H9 (cell line): ENCODE data around the gene CCDC85B. TPM values are rescaled to one million over a fixed set of nuclear protein-coding genes. Genes with fewer than 3 reads are reported as not detected.
A peak's percentile ranks its signal among the peaks of the same experiment; 100 is the strongest.

Experiments
- DNase-seq: peaks from one replicate; pipeline ENCODE4 v3.0.0-alpha.2; 2017
- H2AFZ ChIP-seq: one replicate; pipeline ENCODE4 v1.6.1; 2013; ENCODE audit warnings: mild to moderate bottlenecking, low read length, control low read depth, moderate library complexity
- H2AK5ac ChIP-seq: 2 replicates; pipeline ENCODE4 v1.6.1; 2013; ENCODE audit warnings: low read length, control low read depth, mixed read lengths; ENCODE audit not compliant: insufficient read length
- H2BK120ac ChIP-seq: one replicate; pipeline ENCODE4 v1.6.1; 2013; ENCODE audit warnings: low read depth, mild to moderate bottlenecking, low read length, control low read depth, inconsistent platforms; ENCODE audit not compliant: poor library complexity, severe bottlenecking
- H2BK12ac ChIP-seq: 2 replicates; pipeline ENCODE4 v1.6.1; 2013; ENCODE audit warnings: low read length, control low read depth, mixed read lengths, low read depth; ENCODE audit not compliant: insufficient read length
- H2BK15ac ChIP-seq: 2 replicates; pipeline ENCODE4 v1.6.1; 2013; ENCODE audit warnings: low read depth, low read length, control low read depth
- H2BK20ac ChIP-seq: one replicate; pipeline ENCODE4 v1.6.1; 2013; ENCODE audit warnings: low read depth, mild to moderate bottlenecking, low read length, control low read depth, inconsistent platforms; ENCODE audit not compliant: poor library complexity, severe bottlenecking
- H2BK5ac ChIP-seq: 2 replicates; pipeline ENCODE4 v1.6.1; 2013; ENCODE audit warnings: low read length, control low read depth, mixed read lengths; ENCODE audit not compliant: insufficient read length
- H3K14ac ChIP-seq: 2 replicates; pipeline ENCODE4 v1.6.1; 2013; ENCODE audit warnings: low read length, control low read depth; ENCODE audit not compliant: insufficient read depth
- H3K18ac ChIP-seq: 2 replicates; pipeline ENCODE4 v1.6.1; 2013; ENCODE audit warnings: low read depth, mild to moderate bottlenecking, mixed read lengths, low read length, control low read depth; ENCODE audit not compliant: insufficient read length
- H3K23ac ChIP-seq: 2 replicates; pipeline ENCODE4 v1.6.1; 2013; ENCODE audit warnings: low read length, control low read depth, mixed read lengths, low read depth; ENCODE audit not compliant: insufficient read length
- H3K23me2 ChIP-seq: 2 replicates; pipeline ENCODE4 v1.6.1; 2013; ENCODE audit warnings: low read depth, mild to moderate bottlenecking, mixed read lengths, low read length, control low read depth; ENCODE audit not compliant: insufficient read length, poor library complexity, severe bottlenecking
- H3K27ac ChIP-seq: 2 replicates; pipeline ENCODE4 v1.5.1; 2013; ENCODE audit warnings: low read length, control low read depth, mixed read lengths, low read depth; ENCODE audit not compliant: insufficient read length
- H3K27me3 ChIP-seq: 2 replicates; pipeline ENCODE4 v1.6.1; 2013; ENCODE audit warnings: low read length, control low read depth, inconsistent platforms; ENCODE audit not compliant: insufficient read depth
- H3K4ac ChIP-seq: 2 replicates; pipeline ENCODE4 v1.6.1; 2013; ENCODE audit warnings: low read depth, mild to moderate bottlenecking, control low read depth, inconsistent platforms, low read length, moderate library complexity
- H3K4me1 ChIP-seq: 2 replicates; pipeline ENCODE4 v1.6.1; 2013; ENCODE audit warnings: low read length, control low read depth, inconsistent platforms; ENCODE audit not compliant: insufficient read depth
- H3K4me2 ChIP-seq: 2 replicates; pipeline ENCODE4 v1.6.1; 2013; ENCODE audit warnings: low read length, control low read depth, mixed read lengths; ENCODE audit not compliant: insufficient read length, insufficient read depth
- H3K56ac ChIP-seq: 2 replicates; pipeline ENCODE4 v1.6.1; 2013; ENCODE audit warnings: low read depth, mild to moderate bottlenecking, mixed read lengths, low read length, control low read depth; ENCODE audit not compliant: insufficient read length
- H3K79me1 ChIP-seq: 2 replicates; pipeline ENCODE4 v1.6.1; 2013; ENCODE audit warnings: low read depth, mild to moderate bottlenecking, moderate library complexity, low read length, control low read depth, inconsistent platforms; ENCODE audit not compliant: insufficient read depth, poor library complexity, severe bottlenecking
- H3K79me2 ChIP-seq: 2 replicates; pipeline ENCODE4 v1.6.1; 2013; ENCODE audit warnings: low read length, control low read depth, inconsistent platforms; ENCODE audit not compliant: insufficient read depth
- H3K9ac ChIP-seq: 2 replicates; pipeline ENCODE4 v1.6.1; 2013; ENCODE audit warnings: low read length, control low read depth, mixed read lengths; ENCODE audit not compliant: insufficient read length; ENCODE audit errors: extremely low read depth
- H3K9me3 ChIP-seq: one replicate; pipeline ENCODE4 v1.6.1; 2013; ENCODE audit warnings: low read depth, low read length, inconsistent platforms; ENCODE audit not compliant: control insufficient read depth
- H3T11ph ChIP-seq: one replicate; pipeline ENCODE4 v1.6.1; 2013; ENCODE audit warnings: mild to moderate bottlenecking, low read length, control low read depth, inconsistent platforms
- H4K20me1 ChIP-seq: one replicate; pipeline ENCODE4 v1.6.1; 2013; ENCODE audit not compliant: control insufficient read depth, insufficient read length, insufficient read depth
- H4K5ac ChIP-seq: 2 replicates; pipeline ENCODE4 v1.6.1; 2013; ENCODE audit warnings: low read depth, mild to moderate bottlenecking, mixed read lengths, low read length, control low read depth; ENCODE audit not compliant: insufficient read length
- H4K8ac ChIP-seq: replicated peaks from 2 replicates; pipeline ENCODE4 v1.6.1; 2013; ENCODE audit warnings: low read length, control low read depth, mixed read lengths, low read depth; ENCODE audit not compliant: insufficient read length
- H4K91ac ChIP-seq: 2 replicates; pipeline ENCODE4 v1.6.1; 2013; ENCODE audit warnings: low read depth, mild to moderate bottlenecking, moderate library complexity, mixed read lengths, low read length, control low read depth; ENCODE audit not compliant: insufficient read length
- H3K27ac Mint-ChIP-seq, 3 experiments: 2 replicates in 2 of 3; 3 replicates in 1 of 3; pipeline ENCODE4 v1.8.0; 2020 to 2021; ENCODE audit warnings: mixed read lengths in 3 of 3, mild to moderate bottlenecking in 1 of 3, moderate library complexity in 1 of 3
- H3K27me3 Mint-ChIP-seq: 2 replicates; pipeline ENCODE4 v1.8.0; 2021; ENCODE audit warnings: low read depth, mild to moderate bottlenecking, moderate library complexity, mixed read lengths
- H3K36me3 Mint-ChIP-seq, 3 experiments: 2 replicates in 2 of 3; 3 replicates in 1 of 3; pipeline ENCODE4 v1.8.0; 2020 to 2021; ENCODE audit warnings: low read depth in 3 of 3, mixed read lengths in 3 of 3; ENCODE audit not compliant: insufficient read depth in 1 of 3
- H3K4me1 Mint-ChIP-seq, 2 experiments: 2 replicates each; pipeline ENCODE4 v1.8.0; 2020; ENCODE audit warnings: mixed read lengths in 2 of 2
- H3K4me3 Mint-ChIP-seq, 2 experiments: 2 replicates in 1 of 2; 3 replicates in 1 of 2; pipeline ENCODE4 v1.8.0; 2020 to 2021; ENCODE audit warnings: mild to moderate bottlenecking in 2 of 2, mixed read lengths in 2 of 2, moderate library complexity in 1 of 2
- H3K9me3 Mint-ChIP-seq, 2 experiments: 2 replicates in 1 of 2; 3 replicates in 1 of 2; pipeline ENCODE4 v1.8.0; 2020; ENCODE audit warnings: mild to moderate bottlenecking in 2 of 2, mixed read lengths in 2 of 2, moderate library complexity in 1 of 2
- WGBS: extraction: QIAGEN DNeasy Blood & Tissue Kit; methylation state at CpG from one replicate; pipeline ENCODE4 v1.1.7; 2013; ENCODE audit warnings: missing lambda C conversion rate, low lambda C conversion rate, mixed read lengths; ENCODE audit not compliant: insufficient read length; ENCODE audit errors: extremely low coverage; 5-methylcytosine and 5-hydroxymethylcytosine counted together
- total RNA-seq: library from RNA; stranded (reverse); gene quantifications from 2 replicates; pipeline ENCODE4 v1.2.1, GENCODE V29; 2021
- TF ChIP-seq, protein P1 (sequence below): fragments of 200-600 bp; sonication (generic); conservative IDR thresholded peaks from 3 replicates; pipeline ENCODE4 v1.8.0; 2021; ENCODE audit warnings: antibody characterized with exemption, mild to moderate bottlenecking

The CCDC85B gene
- total RNA-seq, 1 experiment from 2014 or later, result 23.3 TPM

DNA sequence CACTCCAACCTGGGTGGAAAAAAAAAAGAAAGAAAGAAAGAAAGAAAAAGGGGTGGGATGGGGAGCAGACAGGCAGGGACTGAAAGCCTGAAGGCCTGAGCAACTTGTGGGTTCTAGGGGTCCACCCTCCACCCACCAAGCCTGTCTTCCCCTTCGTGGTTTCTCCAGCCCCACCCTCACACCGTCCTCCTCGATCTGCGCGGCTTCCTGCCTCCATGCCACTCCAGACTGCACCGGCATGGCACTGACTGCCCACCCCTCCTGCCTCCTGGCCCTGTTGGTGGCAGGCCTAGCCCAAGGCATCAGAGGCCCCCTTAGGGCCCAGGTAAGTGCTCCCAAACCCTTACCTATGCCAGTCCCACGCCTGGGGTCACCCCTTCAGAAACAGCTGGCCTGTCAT is 10.9 kb upstream of the CCDC85B start, which contains the start of gene CTSW:
Gene CTSW (plus strand): TSS at position 221 of the 400 bp plus-strand sequence. CDS start 18 bp downstream, at position 239.
- Mint-ChIP-seq H3K4me3 (no peak within 1 kb of the TSS), H3K27ac (peak within 1 kb of the TSS in 1 of 3 experiments; percentile 62; a peak in 1 of 7 replicates), H3K27me3 (peaks cover 17% of the 10 kb centered on the region)

More for the DNA sequence above, 10.9 kb upstream of the CCDC85B start, which contains the start of gene CTSW:
- H3K23ac ChIP-seq, result no peak within 1 kb of the TSS
- no peak within 1 kb of the TSS for H2BK20ac ChIP-seq
- H3K9me3 ChIP-seq, result no peaks in the 10 kb centered on the region
- TF ChIP-seq, protein P1, sequence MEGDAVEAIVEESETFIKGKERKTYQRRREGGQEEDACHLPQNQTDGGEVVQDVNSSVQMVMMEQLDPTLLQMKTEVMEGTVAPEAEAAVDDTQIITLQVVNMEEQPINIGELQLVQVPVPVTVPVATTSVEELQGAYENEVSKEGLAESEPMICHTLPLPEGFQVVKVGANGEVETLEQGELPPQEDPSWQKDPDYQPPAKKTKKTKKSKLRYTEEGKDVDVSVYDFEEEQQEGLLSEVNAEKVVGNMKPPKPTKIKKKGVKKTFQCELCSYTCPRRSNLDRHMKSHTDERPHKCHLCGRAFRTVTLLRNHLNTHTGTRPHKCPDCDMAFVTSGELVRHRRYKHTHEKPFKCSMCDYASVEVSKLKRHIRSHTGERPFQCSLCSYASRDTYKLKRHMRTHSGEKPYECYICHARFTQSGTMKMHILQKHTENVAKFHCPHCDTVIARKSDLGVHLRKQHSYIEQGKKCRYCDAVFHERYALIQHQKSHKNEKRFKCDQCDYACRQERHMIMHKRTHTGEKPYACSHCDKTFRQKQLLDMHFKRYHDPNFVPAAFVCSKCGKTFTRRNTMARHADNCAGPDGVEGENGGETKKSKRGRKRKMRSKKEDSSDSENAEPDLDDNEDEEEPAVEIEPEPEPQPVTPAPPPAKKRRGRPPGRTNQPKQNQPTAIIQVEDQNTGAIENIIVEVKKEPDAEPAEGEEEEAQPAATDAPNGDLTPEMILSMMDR, result no peak
- H3K18ac ChIP-seq, result no peak within 1 kb of the TSS
- H4K8ac ChIP-seq, result no peak within 1 kb of the TSS
- no peaks in the 10 kb centered on the region for H3K79me2 ChIP-seq
- H2BK15ac ChIP-seq, result no peak within 1 kb of the TSS
- H2AFZ ChIP-seq, result no peak within 1 kb of the TSS
- H3K27me3 ChIP-seq, result no peaks in the 10 kb centered on the region
- no peak within 1 kb of the TSS for H3T11ph ChIP-seq
- H2BK5ac ChIP-seq, result no peak within 1 kb of the TSS
- no peak within 1 kb of the TSS for H2BK120ac ChIP-seq
- no peak for DNase-seq
- H4K91ac ChIP-seq, result no peak within 1 kb of the TSS
- no peak within 1 kb of the TSS for H2AK5ac ChIP-seq
- Mint-ChIP-seq H3K36me3 (peaks cover 18 to 30% (median 27%) of the 10 kb centered on the region in 3 experiments; a peak in 6 of 7 replicates), H3K4me1 (peaks cover 2 to 6% of the 10 kb centered on the region in 2 experiments), H3K9me3 (no peaks in the 10 kb centered on the region; a peak in 1 of 5 replicates)
- no peak within 1 kb of the TSS for H3K27ac ChIP-seq
- H2BK12ac ChIP-seq, result no peak within 1 kb of the TSS
- no peak within 1 kb of the TSS for H3K4ac ChIP-seq
- no peak within 1 kb of the TSS for H4K5ac ChIP-seq
- H3K14ac ChIP-seq, result no peak within 1 kb of the TSS; the same call in 1 of the 2 replicates
- no peak within 1 kb of the TSS for H3K4me2 ChIP-seq
- no peaks in the 10 kb centered on the region for H3K4me1 ChIP-seq
- no peaks in the 10 kb centered on the region for H4K20me1 ChIP-seq
- no peak within 1 kb of the TSS for H3K9ac ChIP-seq
- H3K56ac ChIP-seq, result no peak within 1 kb of the TSS
- H3K79me1 ChIP-seq, result no peaks in the 10 kb centered on the region
- no peaks in the 10 kb centered on the region for H3K23me2 ChIP-seq
- no CpG with 5 or more reads among the region's 7 CpGs for WGBS
